HepG2 (cell line): ENCODE measurements around the gene CHST13. TPM values are rescaled to one million over a fixed set of nuclear protein-coding genes. Genes with fewer than 3 reads are reported as not detected.
"Not testable (repeated sequence)": the region's sequence is repeated elsewhere in the genome, so short reads cannot be mapped to it uniquely, and the experiment has no call there.

Experiments used
- ATAC-seq: fragments of 200-7000 bp; cut with Tn5 transposase; 3 replicates; pipeline ENCODE4 v1.9.1; 2020; ENCODE audit warnings: mild to moderate bottlenecking, moderate library complexity
- BruUV-seq: library from RNA; stranded (reverse); fragments of 400-500 nt; replicated peaks from 2 replicates; lab custom pipeline; 2021; lab: Mats Ljungman, UMichigan
- CTCF ChIA-PET: fragments of 300-600 bp; formaldehyde crosslinking; extraction: SDS; loops from one replicate; lab custom pipeline; 2021; ENCODE audit warnings: low total read pairs, inconsistent platforms, low intra/inter-chr PET ratio; lab: Yijun Ruan, JAX
- POLR2A ChIA-PET: fragments of 350-600 bp; sonication (Branson Sonifier 250); formaldehyde crosslinking; loops from one replicate; lab custom pipeline; 2020; ENCODE audit warnings: antibody characterized with exemption, inconsistent platforms; lab: Yijun Ruan, JAX
- DNase-seq: peaks from one replicate; pipeline ENCODE4 v3.0.0-alpha.2; 2015; ENCODE audit warnings: low spot score
- FAIRE-seq: peaks from 3 replicates; lab custom pipeline; 2011; peaks lifted over from hg19 to GRCh38; lab: Jason Lieb, UNC
- H2AFZ ChIP-seq: one replicate; pipeline ENCODE4 v1.6.1; 2011; ENCODE audit warnings: low read length, inconsistent platforms
- H3K27ac ChIP-seq: fragments of 300-600 bp; 3 replicates; pipeline ENCODE4 v1.8.0; 2011; ENCODE audit warnings: mixed run types, mild to moderate bottlenecking, mixed read lengths, low read length, inconsistent platforms; ENCODE audit not compliant: insufficient read depth; ENCODE audit errors: extremely low read length
- H3K27me3 ChIP-seq, 2 experiments: fragments of 200-600 bp in 1 of 2; 2 replicates in 1 of 2; 3 replicates in 1 of 2; pipeline versions ENCODE4 v1.6.0 to v1.8.0; 2011; ENCODE audit warnings: low read length in 2 of 2, mild to moderate bottlenecking in 2 of 2, moderate library complexity in 2 of 2, inconsistent platforms in 1 of 2; ENCODE audit not compliant: insufficient read depth in 2 of 2, control insufficient read depth in 1 of 2
- H3K36me3 ChIP-seq, 2 experiments: fragments of 200-600 bp in 1 of 2; replicated peaks in 1 of 2; 2 replicates in 1 of 2; 3 replicates in 1 of 2; pipeline versions ENCODE4 v1.5.1 to v1.8.0; 2011; ENCODE audit warnings: low read length in 2 of 2, inconsistent platforms in 1 of 2; ENCODE audit not compliant: insufficient read depth in 2 of 2, control insufficient read depth in 1 of 2
- H3K4me1 ChIP-seq: 2 replicates; pipeline ENCODE4 v1.5.1; 2012; ENCODE audit warnings: low read length, inconsistent platforms; ENCODE audit not compliant: insufficient read depth
- H3K4me2 ChIP-seq: 2 replicates; pipeline ENCODE4 v1.6.0; 2011; ENCODE audit warnings: low read depth, low read length, inconsistent platforms
- H3K4me3 ChIP-seq, 3 experiments: fragments of 200-600 bp in 1 of 3; sonication (generic), shearing (Covaris generic) in 1 of 3; replicated peaks in 1 of 3; 2 replicates each; pipeline ENCODE4 v1.5.1; 2011 to 2016; ENCODE audit warnings: low read length in 3 of 3, inconsistent platforms in 2 of 3, low read depth in 2 of 3, mild to moderate bottlenecking in 2 of 3, control low read depth in 1 of 3, mixed read lengths in 1 of 3; ENCODE audit not compliant: insufficient read depth in 1 of 3
- H3K79me2 ChIP-seq: one replicate; pipeline ENCODE4 v1.6.1; 2011; ENCODE audit warnings: low read length, inconsistent platforms; ENCODE audit not compliant: insufficient read depth
- H3K9ac ChIP-seq: 2 replicates; pipeline ENCODE4 v1.6.0; 2011; ENCODE audit warnings: mild to moderate bottlenecking, low read depth, low read length, inconsistent platforms; ENCODE audit not compliant: insufficient read depth
- H3K9me3 ChIP-seq: 2 replicates; pipeline ENCODE4 v1.5.1; 2012; ENCODE audit warnings: mild to moderate bottlenecking, low read length
- H4K20me1 ChIP-seq: 2 replicates; pipeline ENCODE4 v1.6.0; 2011; ENCODE audit warnings: inconsistent platforms, mild to moderate bottlenecking, low read length, moderate library complexity; ENCODE audit not compliant: insufficient read depth
- CEBPB ChIP-seq: IDR thresholded peaks from 2 replicates; pipeline ENCODE4 v1.6.1; 2011; ENCODE audit warnings: low read depth, low read length, improper control_type of control experiment, borderline replicate concordance
- CEBPG ChIP-seq: IDR thresholded peaks from 2 replicates; pipeline ENCODE4 v1.6.1; 2016
- DNMT3B ChIP-seq: conservative IDR thresholded peaks from 2 replicates; pipeline ENCODE4 v1.6.1; 2016; ENCODE audit warnings: missing biosample characterization, control low read depth
- ERF ChIP-seq: IDR thresholded peaks from 2 replicates; pipeline ENCODE4 v1.6.1; 2018; ENCODE audit warnings: missing biosample characterization, missing genetic modification reagents
- FOXA3 ChIP-seq: IDR thresholded peaks from 2 replicates; pipeline ENCODE4 v1.6.1; 2016; ENCODE audit warnings: missing genetic modification reagents, missing compliant biosample characterization
- KDM2A ChIP-seq: sonication (generic); formaldehyde crosslinking; IDR thresholded peaks from 2 replicates; pipeline ENCODE4 v1.4.0; 2020; ENCODE audit warnings: low read depth, missing genetic modification reagents, borderline replicate concordance
- KLF16 ChIP-seq, 2 experiments: sonication (generic) in 1 of 2; formaldehyde crosslinking in 1 of 2; IDR thresholded peaks; 2 replicates each; pipeline versions ENCODE4 v1.6.1 to v1.8.0; 2016 to 2023; ENCODE audit warnings: missing genetic modification reagents in 2 of 2, missing compliant biosample characterization in 1 of 2
- SIX4 ChIP-seq: sonication (generic); formaldehyde crosslinking; IDR thresholded peaks from 2 replicates; pipeline ENCODE4 v1.4.0; 2020; ENCODE audit warnings: missing genetic modification reagents
- SOX13 ChIP-seq, 3 experiments: fragments of 450-650 bp in 1 of 3; sonication (generic) in 1 of 3; formaldehyde crosslinking in 1 of 3; IDR thresholded peaks in 2 of 3; conservative IDR thresholded peaks in 1 of 3; 2 replicates each; pipeline versions ENCODE4 v1.5.0 to v1.6.1; 2016 to 2020; ENCODE audit warnings: antibody characterized with exemption in 1 of 3, mild to moderate bottlenecking in 1 of 3, missing compliant biosample characterization in 1 of 3, missing genetic modification reagents in 1 of 3, moderate library complexity in 1 of 3
- SOX6 ChIP-seq, 2 experiments: fragments of 450-650 bp in 1 of 2; sonication (generic) in 1 of 2; formaldehyde crosslinking in 1 of 2; IDR thresholded peaks; 2 replicates each; pipeline versions ENCODE4 v1.4.0 to v1.6.1; 2017 to 2020; ENCODE audit warnings: antibody characterized with exemption in 1 of 2, mild to moderate bottlenecking in 1 of 2, missing genetic modification reagents in 1 of 2
- ZNF264 ChIP-seq: sonication (generic); formaldehyde crosslinking; IDR thresholded peaks from 2 replicates; pipeline ENCODE4 v1.4.0; 2020; ENCODE audit warnings: missing genetic modification reagents
- whole genome bisulfite sequencing: methylation state at CpG from one replicate; pipeline ENCODE4 v1.1.6; 2017; ENCODE audit warnings: low lambda C conversion rate; 5-methylcytosine and 5-hydroxymethylcytosine counted together
- in situ Hi-C: cut with HindIII; loops from 2 replicates; pipeline ENCODE4 v1.10.0; 2017; ENCODE audit warnings: low pct_unique_long_range_greater_than_20kb; ENCODE audit not compliant: extremely low pct_ligation_motif_present
- intact Hi-C: fragments of 100-400 bp; cut with micrococcal nuclease; formaldehyde crosslinking; loops from one replicate; pipeline ENCODE4 v1.10.0; 2022; ENCODE audit not compliant: unreplicated experiment
- polyA plus RNA-seq, 8 experiments: library from polyadenylated mRNA; depleted of rRNA in 3 of 8; stranded (reverse) in 7 of 8; unstranded in 1 of 8; fragments of >200 nt; fragmentation: Illumina TruSeq in 4 of 8; extraction: Trizol in 4 of 8; gene quantifications; 2 replicates each; pipeline versions ENCODE4 v1.2.1 to v1.2.3, GENCODE V29; 2011 to 2016; ENCODE audit warnings: low read depth in 4 of 8, missing spikeins in 1 of 8, mixed read lengths in 1 of 8; ENCODE audit not compliant: insufficient read depth in 1 of 8
- total RNA-seq, 5 experiments: library from RNA; depleted of rRNA; stranded (reverse); fragments of >200 nt; fragmentation: Illumina TruSeq; extraction: Trizol; gene quantifications; 2 replicates each; pipeline ENCODE4 v1.2.3, GENCODE V29; 2016; ENCODE audit warnings: low read depth in 1 of 5
- TF ChIP-seq, protein P1 (sequence below): sonication (generic); formaldehyde crosslinking; conservative IDR thresholded peaks from 2 replicates; pipeline ENCODE4 v1.4.0; 2020; ENCODE audit warnings: mild to moderate bottlenecking, missing genetic modification reagents, moderate library complexity
- TF ChIP-seq, protein P2 (sequence below): sonication (generic); formaldehyde crosslinking; IDR thresholded peaks from 2 replicates; pipeline ENCODE4 v1.5.1; 2020; ENCODE audit warnings: mild to moderate bottlenecking, missing genetic modification reagents, moderate library complexity
- TF ChIP-seq, protein P3 (sequence below): IDR thresholded peaks from 2 replicates; pipeline ENCODE4 v1.6.1; 2016; ENCODE audit warnings: low read depth, borderline replicate concordance
- TF ChIP-seq, protein P4 (sequence below): IDR thresholded peaks from 2 replicates; pipeline ENCODE4 v1.6.1; 2016; ENCODE audit warnings: missing genetic modification reagents, missing compliant biosample characterization

The CHST13 gene
- total and polyA plus RNA-seq, 2 of the 13 experiments (the other 11 are each of a cell fraction or from before 2014, with no cell fraction given): 32.0 to 43.1 TPM

DNA sequence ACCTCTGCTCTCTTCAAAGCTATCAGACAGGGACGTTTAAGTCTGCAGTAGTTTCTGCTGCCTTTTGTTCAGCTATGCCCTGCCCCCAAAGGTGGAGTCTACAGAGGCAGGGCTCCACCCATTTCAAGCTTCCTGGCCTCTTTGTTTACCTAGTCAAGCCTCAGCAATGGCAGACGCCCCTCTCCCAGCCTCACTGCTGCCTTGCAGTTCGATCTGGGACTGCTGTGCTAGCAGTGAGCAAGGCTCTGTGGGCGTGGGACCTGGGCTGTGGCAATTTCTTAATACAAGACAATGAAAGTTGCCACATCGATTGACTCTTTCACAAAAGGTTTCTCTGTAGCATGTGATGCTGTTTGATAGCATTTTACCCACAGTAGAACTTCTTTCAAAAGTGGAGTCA lies 67.6 kb downstream of the CHST13 start:
- peak overlapping the region; percentile 78 for H2AFZ ChIP-seq
- WGBS: 18% methylated on average over 4 of the region's 5 CpGs
- ATAC-seq (peak; percentile 96), DNase-seq (peak; percentile 49)
- H3K4me2 ChIP-seq: peak overlapping the region; percentile 67
- H3K27me3 ChIP-seq; H3K9me3 ChIP-seq; H3K27ac ChIP-seq; BruUV-seq; intact Hi-C loops; H4K20me1 ChIP-seq; CTCF ChIA-PET; H3K36me3 ChIP-seq; FAIRE-seq; in situ Hi-C loops; H3K79me2 ChIP-seq; TF ChIP-seq SOX6, SOX13 (IDR thresholded peaks at IDR 0.05): not testable (repeated sequence)
- peaks cover 16% of the 10 kb centered on the region for H3K4me1 ChIP-seq
- H3K4me3 ChIP-seq: peak overlapping the region in 1 of 3 experiments; percentile 50; a peak in 1 of 6 replicates
- POLR2A ChIA-PET: interaction anchor here (1.2 kb wide), 1 partner anchor 62 kb away, joined by 4 read pairs; no protein-coding TSS in a partner anchor
- 0 out of 2 replicates have a peak overlapping the region, but pooled peaks have one; percentile 8 for H3K9ac ChIP-seq
- TF ChIP-seq ZNF264 (0 out of 2 replicates have a peak, but pooled peaks have one; percentile 41), CEBPB (peak; percentile 37; the same call in 1 of the 2 replicates), SOX6 (CRISPR knock-in tag; IDR thresholded peaks at IDR 0.05) (peak; percentile 34), CEBPG (CRISPR knock-in tag) (0 out of 2 replicates have a peak, but pooled peaks have one; percentile 3), SIX4 (CRISPR knock-in tag) (0 out of 2 replicates have a peak, but pooled peaks have one; percentile 12), KDM2A (CRISPR knock-in tag) (0 out of 2 replicates have a peak, but pooled peaks have one; percentile 28), KLF16 (CRISPR knock-in tag; IDR thresholded peaks at IDR 0.05) (peak in 1 of 2 experiments; percentile 37; a peak in 1 of 4 replicates), ERF (CRISPR knock-in tag) (peak; percentile 57; the same call in 1 of the 2 replicates), DNMT3B (0 out of 2 replicates have a peak, but pooled peaks have one; percentile 39), FOXA3 (CRISPR knock-in tag) (peak; percentile 74), SOX13 (CRISPR knock-in tag; conservative IDR thresholded peaks at IDR 0.05 in 1 of 2, IDR thresholded peaks at IDR 0.05 in 1 of 2) (peak in 1 of 2 experiments; percentile 45; a peak in 2 of 4 replicates)
- TF ChIP-seq, protein P1, sequence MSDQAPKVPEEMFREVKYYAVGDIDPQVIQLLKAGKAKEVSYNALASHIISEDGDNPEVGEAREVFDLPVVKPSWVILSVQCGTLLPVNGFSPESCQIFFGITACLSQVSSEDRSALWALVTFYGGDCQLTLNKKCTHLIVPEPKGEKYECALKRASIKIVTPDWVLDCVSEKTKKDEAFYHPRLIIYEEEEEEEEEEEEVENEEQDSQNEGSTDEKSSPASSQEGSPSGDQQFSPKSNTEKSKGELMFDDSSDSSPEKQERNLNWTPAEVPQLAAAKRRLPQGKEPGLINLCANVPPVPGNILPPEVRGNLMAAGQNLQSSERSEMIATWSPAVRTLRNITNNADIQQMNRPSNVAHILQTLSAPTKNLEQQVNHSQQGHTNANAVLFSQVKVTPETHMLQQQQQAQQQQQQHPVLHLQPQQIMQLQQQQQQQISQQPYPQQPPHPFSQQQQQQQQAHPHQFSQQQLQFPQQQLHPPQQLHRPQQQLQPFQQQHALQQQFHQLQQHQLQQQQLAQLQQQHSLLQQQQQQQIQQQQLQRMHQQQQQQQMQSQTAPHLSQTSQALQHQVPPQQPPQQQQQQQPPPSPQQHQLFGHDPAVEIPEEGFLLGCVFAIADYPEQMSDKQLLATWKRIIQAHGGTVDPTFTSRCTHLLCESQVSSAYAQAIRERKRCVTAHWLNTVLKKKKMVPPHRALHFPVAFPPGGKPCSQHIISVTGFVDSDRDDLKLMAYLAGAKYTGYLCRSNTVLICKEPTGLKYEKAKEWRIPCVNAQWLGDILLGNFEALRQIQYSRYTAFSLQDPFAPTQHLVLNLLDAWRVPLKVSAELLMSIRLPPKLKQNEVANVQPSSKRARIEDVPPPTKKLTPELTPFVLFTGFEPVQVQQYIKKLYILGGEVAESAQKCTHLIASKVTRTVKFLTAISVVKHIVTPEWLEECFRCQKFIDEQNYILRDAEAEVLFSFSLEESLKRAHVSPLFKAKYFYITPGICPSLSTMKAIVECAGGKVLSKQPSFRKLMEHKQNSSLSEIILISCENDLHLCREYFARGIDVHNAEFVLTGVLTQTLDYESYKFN (CRISPR knock-in tag): 0 out of 2 replicates have a peak, but pooled peaks have one; percentile 12
- TF ChIP-seq, protein P2, sequence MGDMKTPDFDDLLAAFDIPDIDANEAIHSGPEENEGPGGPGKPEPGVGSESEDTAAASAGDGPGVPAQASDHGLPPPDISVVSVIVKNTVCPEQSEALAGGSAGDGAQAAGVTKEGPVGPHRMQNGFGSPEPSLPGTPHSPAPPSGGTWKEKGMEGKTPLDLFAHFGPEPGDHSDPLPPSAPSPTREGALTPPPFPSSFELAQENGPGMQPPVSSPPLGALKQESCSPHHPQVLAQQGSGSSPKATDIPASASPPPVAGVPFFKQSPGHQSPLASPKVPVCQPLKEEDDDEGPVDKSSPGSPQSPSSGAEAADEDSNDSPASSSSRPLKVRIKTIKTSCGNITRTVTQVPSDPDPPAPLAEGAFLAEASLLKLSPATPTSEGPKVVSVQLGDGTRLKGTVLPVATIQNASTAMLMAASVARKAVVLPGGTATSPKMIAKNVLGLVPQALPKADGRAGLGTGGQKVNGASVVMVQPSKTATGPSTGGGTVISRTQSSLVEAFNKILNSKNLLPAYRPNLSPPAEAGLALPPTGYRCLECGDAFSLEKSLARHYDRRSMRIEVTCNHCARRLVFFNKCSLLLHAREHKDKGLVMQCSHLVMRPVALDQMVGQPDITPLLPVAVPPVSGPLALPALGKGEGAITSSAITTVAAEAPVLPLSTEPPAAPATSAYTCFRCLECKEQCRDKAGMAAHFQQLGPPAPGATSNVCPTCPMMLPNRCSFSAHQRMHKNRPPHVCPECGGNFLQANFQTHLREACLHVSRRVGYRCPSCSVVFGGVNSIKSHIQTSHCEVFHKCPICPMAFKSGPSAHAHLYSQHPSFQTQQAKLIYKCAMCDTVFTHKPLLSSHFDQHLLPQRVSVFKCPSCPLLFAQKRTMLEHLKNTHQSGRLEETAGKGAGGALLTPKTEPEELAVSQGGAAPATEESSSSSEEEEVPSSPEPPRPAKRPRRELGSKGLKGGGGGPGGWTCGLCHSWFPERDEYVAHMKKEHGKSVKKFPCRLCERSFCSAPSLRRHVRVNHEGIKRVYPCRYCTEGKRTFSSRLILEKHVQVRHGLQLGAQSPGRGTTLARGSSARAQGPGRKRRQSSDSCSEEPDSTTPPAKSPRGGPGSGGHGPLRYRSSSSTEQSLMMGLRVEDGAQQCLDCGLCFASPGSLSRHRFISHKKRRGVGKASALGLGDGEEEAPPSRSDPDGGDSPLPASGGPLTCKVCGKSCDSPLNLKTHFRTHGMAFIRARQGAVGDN (CRISPR knock-in tag): 0 out of 2 replicates have a peak, but pooled peaks have one; percentile 21
- TF ChIP-seq, protein P3, sequence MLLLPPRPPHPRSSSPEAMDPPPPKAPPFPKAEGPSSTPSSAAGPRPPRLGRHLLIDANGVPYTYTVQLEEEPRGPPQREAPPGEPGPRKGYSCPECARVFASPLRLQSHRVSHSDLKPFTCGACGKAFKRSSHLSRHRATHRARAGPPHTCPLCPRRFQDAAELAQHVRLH (CRISPR knock-in tag): 0 out of 2 replicates have a peak, but pooled peaks have one; percentile 33
- TF ChIP-seq, protein P4, sequence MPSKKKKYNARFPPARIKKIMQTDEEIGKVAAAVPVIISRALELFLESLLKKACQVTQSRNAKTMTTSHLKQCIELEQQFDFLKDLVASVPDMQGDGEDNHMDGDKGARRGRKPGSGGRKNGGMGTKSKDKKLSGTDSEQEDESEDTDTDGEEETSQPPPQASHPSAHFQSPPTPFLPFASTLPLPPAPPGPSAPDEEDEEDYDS (CRISPR knock-in tag): 0 out of 2 replicates have a peak, but pooled peaks have one; percentile 37
